Mesodermal cell (in vitro differentiated cells): Measurements from ENCODE around the gene FERMT3.

Experiments
- H3K27ac ChIP-seq: 2 replicates; pipeline ENCODE4 v1.7.0; 2013; ENCODE audit warnings: mild to moderate bottlenecking, low read depth, low read length, moderate library complexity; ENCODE audit not compliant: severe bottlenecking
- H3K36me3 ChIP-seq: 2 replicates; pipeline ENCODE4 v1.7.1; 2013; ENCODE audit warnings: mild to moderate bottlenecking, low read length, moderate library complexity; ENCODE audit not compliant: control insufficient read depth, insufficient read depth
- H3K4me1 ChIP-seq: one replicate; pipeline ENCODE4 v1.7.1; 2013; ENCODE audit warnings: mild to moderate bottlenecking, low read length; ENCODE audit not compliant: insufficient read depth, control insufficient read depth, poor library complexity, severe bottlenecking
- H3K4me3 ChIP-seq: 2 replicates; pipeline ENCODE4 v1.7.0; 2013; ENCODE audit warnings: low read length, control low read depth, mild to moderate bottlenecking; ENCODE audit not compliant: insufficient read depth, poor library complexity, severe bottlenecking; ENCODE audit errors: extremely low read depth
- H3K9me3 ChIP-seq: 2 replicates; pipeline ENCODE4 v1.7.1; 2013; ENCODE audit warnings: mild to moderate bottlenecking, low read length, moderate library complexity; ENCODE audit not compliant: control insufficient read depth
- WGBS, 2 experiments: methylation state at CpG; one replicate each; pipeline ENCODE4 v1.1.5; 2013; ENCODE audit warnings: missing lambda C conversion rate in 2 of 2; ENCODE audit not compliant: insufficient coverage in 2 of 2; 5-methylcytosine and 5-hydroxymethylcytosine counted together

FERMT3 gene

GRCh38 chr11:64259533-64260067 is 53.1 kb downstream of the FERMT3 start:
- Histone ChIP-seq H3K36me3 (peaks cover 90% of the 10 kb centered on the region), H3K9me3 (no peaks in the 10 kb centered on the region), H3K4me3 (no peak overlapping the region), H3K4me1 (peaks cover 23% of the 10 kb centered on the region), H3K27ac (no peak overlapping the region)
- WGBS, 2 experiments = 89 to 91% methylated on average over 3 to 4 of the region's 4 CpGs

- Histone ChIP-seq H3K27ac (no peak overlapping the region), H3K4me3 (no peak overlapping the region), H3K9me3 (no peaks in the 10 kb centered on the region), H3K36me3 (peaks cover 89% of the 10 kb centered on the region), H3K4me1 (peaks cover 23% of the 10 kb centered on the region)
- 88 to 98% methylated on average over 4 to 5 of the region's 6 CpGs for WGBS, 2 experiments
Observed at GRCh38 chr11:64260147-64260708, 53.7 kb downstream of the FERMT3 start.

- Histone ChIP-seq H3K4me1 (peaks cover 23% of the 10 kb centered on the region), H3K27ac (no peak overlapping the region), H3K36me3 (peaks cover 89% of the 10 kb centered on the region), H3K9me3 (no peaks in the 10 kb centered on the region), H3K4me3 (no peak overlapping the region)
- WGBS, 2 experiments = 95% methylated on average over 14 to 18 of the region's 18 CpGs
Observed at GRCh38 chr11:64261556-64262080, 55.1 kb downstream of the FERMT3 start.

GRCh38 chr11:64262271-64263002 is 55.9 kb downstream of the FERMT3 start:
- no peaks in the 10 kb centered on the region for H3K9me3 ChIP-seq
- H3K4me3 ChIP-seq = no peak overlapping the region
- H3K4me1 ChIP-seq = peaks cover 28% of the 10 kb centered on the region
- 95 to 96% methylated on average over 34 to 41 of the region's 42 CpGs for WGBS, 2 experiments
- peak overlapping the region; percentile 83 for H3K27ac ChIP-seq
- H3K36me3 ChIP-seq = peaks cover 92% of the 10 kb centered on the region

- no peaks in the 10 kb centered on the region for H3K9me3 ChIP-seq
- H3K27ac ChIP-seq = peak overlapping the region; percentile 83
- no peak overlapping the region for H3K4me3 ChIP-seq
- H3K4me1 ChIP-seq = peaks cover 32% of the 10 kb centered on the region
- WGBS, 2 experiments = 81 to 83% methylated on average over 23 to 26 of the region's 29 CpGs
- peaks cover 91% of the 10 kb centered on the region for H3K36me3 ChIP-seq
Observed at GRCh38 chr11:64263021-64263946, 56.8 kb downstream of the FERMT3 start.

GRCh38 chr11:64263947-64264317 is 57.4 kb downstream of the FERMT3 start:
- Histone ChIP-seq H3K9me3 (no peaks in the 10 kb centered on the region), H3K36me3 (peaks cover 86% of the 10 kb centered on the region), H3K27ac (no peak overlapping the region), H3K4me1 (peaks cover 39% of the 10 kb centered on the region), H3K4me3 (no peak overlapping the region)
- 92% methylated on average over 4 to 7 of the region's 8 CpGs for WGBS, 2 experiments

GRCh38 chr11:64264371-64264852 is 57.9 kb downstream of the FERMT3 start:
- no peak overlapping the region for H3K4me3 ChIP-seq
- H3K9me3 ChIP-seq = no peaks in the 10 kb centered on the region
- H3K4me1 ChIP-seq = peaks cover 39% of the 10 kb centered on the region
- WGBS, 2 experiments = 95 to 98% methylated on average over 6 to 10 of the region's 10 CpGs
- no peak overlapping the region for H3K27ac ChIP-seq
- H3K36me3 ChIP-seq = peaks cover 82% of the 10 kb centered on the region

- Histone ChIP-seq H3K4me3 (no peak overlapping the region), H3K36me3 (peaks cover 73% of the 10 kb centered on the region), H3K27ac (no peak overlapping the region), H3K9me3 (no peaks in the 10 kb centered on the region), H3K4me1 (peaks cover 39% of the 10 kb centered on the region)
- 91 to 95% methylated on average over 29 to 31 of the region's 35 CpGs for WGBS, 2 experiments
Observed at GRCh38 chr11:64265176-64266160, 58.9 kb downstream of the FERMT3 start.

- 95 to 100% methylated on average over 13 to 15 of the region's 15 CpGs for WGBS, 2 experiments
- H3K36me3 ChIP-seq = peaks cover 68% of the 10 kb centered on the region
Observed at GRCh38 chr11:64266339-64266738, 59.8 kb downstream of the FERMT3 start.

More at GRCh38 chr11:64266339-64266738, 59.8 kb downstream of the FERMT3 start:
- Histone ChIP-seq H3K9me3 (no peaks in the 10 kb centered on the region), H3K4me1 (peaks cover 39% of the 10 kb centered on the region), H3K27ac (no peak overlapping the region), H3K4me3 (no peak overlapping the region)
